Superior temporal gyrus (tissue), 1 donor: Measurements from ENCODE around the gene DYNLT2B.
A peak's percentile ranks its signal among the peaks of the same experiment; 100 is the strongest.
"Not testable (repeated sequence)": the region's sequence is repeated elsewhere in the genome, so short reads cannot be mapped to it uniquely, and the experiment has no call there.

Experiments used
- DNase-seq: peaks from one replicate; pipeline ENCODE4 v3.0.0-alpha.2; 2016; ENCODE audit errors: extremely low spot score

Gene DYNLT2B

DNA sequence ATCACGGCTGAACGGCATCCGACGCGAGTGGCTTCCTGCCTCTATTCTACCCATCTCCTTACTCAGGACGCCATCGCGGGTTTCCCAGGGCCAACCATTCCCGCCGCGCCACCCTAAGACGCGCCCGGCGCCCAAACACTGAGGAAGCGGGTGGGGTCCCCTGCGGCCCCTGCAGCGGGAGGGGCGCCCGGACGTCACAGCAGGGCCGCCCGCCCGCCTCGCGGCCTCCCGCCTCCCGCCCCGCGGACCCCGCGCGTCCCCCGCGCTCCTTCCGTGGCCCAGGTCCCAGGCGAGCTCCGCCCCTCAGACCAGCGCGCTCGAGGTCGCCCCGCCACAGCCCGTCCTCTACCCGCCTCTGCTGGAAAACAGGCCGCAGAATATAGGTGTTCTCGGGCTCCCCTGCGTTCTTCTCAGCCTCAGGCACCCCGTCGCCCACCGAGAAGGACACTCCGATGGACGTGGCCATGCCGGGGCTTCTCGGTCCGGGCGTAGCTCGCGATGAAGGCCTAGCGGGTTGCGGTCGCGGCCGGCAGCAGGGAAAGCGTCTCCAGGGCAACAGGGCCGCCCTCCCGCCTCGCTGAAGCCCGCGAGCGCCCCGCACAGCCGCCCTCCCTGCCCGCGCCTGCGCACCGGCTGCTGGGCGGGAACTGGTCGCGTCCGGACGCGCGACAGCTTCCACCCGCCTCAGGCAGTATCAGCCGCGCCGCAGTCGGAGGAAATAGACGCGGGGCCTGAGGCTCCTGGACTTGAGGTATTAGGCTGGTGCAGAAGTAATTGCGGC is at the start of gene DYNLT2B:
Gene DYNLT2B (minus strand): TSS at position 554 of the 781 bp plus-strand sequence. CDS start 88 bp downstream, at position 466.
- DNase-seq, result peak; percentile 87

DNA sequence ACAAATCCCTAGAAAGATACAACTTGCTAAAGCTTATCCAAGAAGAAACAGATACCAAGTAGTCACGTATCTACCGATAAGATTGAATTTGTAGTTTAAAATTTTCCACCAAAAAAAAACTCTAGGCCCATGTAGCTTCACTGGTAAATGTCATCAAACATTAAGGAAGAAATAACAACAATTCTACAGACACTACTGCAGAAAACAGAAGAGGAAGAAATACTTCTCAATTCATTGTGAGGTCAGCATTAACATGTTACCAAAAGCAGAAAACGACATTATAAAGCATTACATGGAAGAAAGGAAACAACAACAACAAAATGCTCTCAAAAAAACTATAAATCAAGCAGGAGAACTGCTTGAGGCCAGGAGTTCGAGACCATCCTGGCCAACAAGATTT is 47.7 kb upstream of the DYNLT2B start:
- DNase-seq, result no peak

DNA sequence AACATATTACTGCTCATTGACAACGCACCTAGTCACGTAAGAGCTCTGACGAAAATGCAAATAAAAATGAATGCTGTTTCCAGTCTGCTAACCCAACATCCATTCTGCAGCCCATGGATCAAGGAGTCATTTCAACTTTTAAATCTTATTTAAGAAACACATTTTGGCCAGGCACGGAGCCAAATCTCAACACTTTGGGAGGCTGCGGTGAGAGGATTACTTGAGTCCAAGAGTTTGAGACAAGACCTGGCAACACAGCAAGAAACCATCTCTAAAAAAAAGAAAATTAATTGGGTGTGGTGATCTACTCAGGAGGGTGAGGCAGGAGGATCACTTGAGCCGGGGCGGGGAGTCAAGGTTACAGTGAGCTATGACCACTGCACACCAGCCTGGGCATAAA is 42.5 kb upstream of the DYNLT2B start:
- no peak for DNase-seq

DNA sequence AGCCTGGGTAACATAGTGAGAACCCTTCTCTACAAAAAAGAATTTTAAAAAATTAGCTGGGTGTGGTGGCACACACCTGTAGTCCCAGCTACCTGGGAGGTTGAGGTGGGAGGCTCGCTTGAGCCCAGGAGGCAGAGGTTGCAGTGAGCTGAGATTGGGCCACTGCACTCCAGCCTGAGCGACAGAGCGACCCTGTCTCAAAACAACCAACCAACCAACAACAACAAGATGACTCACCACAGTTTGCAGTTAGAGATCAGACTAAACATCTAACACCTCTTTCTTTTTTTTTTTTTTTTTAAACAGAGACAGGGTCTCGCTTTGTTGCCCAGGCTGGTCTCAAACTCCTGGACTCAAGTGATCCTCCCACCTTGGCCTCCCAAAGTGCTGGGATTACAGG is 40.5 kb upstream of the DYNLT2B start:
- DNase-seq, result not testable (repeated sequence)

DNA sequence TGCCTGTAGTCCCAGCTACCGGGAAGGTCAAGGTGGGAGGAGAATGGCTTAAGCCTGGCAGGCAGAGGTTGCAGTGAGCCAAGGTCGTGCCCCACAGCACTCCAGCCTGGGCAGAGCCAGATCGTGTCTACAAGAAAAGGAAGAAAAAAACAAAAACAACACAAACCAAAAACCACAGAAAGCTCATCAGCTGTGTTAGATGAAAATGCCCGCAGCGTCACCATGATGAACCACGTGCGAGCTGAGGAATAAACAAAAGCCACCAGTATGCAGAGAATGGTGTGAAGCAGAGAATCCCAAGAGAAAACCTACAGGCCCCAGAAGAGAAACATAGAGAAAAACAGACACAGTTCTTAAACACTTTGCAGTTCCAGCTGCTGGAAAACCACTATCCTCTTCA is 39.9 kb upstream of the DYNLT2B start:
- no peak for DNase-seq

DNA sequence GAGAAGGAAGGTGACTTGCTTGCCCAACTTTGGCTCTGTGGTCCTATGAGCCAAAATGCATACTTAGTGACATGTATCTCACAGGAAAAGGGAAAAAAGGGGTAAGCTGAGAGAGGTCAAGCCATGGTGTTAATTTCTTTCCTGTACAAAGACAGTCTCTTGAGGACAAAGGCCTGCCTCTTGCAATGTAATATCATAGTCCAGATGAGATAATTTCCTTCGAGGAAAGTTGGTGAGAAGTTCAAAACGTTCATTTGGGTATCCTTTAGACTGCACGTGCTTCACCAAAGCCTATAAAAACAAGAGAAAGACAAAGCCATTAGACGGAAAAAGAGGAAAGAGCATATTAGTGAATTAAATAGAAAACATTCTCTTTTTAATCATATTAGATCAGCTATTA is 38.5 kb upstream of the DYNLT2B start:
- DNase-seq, result no peak

DNA sequence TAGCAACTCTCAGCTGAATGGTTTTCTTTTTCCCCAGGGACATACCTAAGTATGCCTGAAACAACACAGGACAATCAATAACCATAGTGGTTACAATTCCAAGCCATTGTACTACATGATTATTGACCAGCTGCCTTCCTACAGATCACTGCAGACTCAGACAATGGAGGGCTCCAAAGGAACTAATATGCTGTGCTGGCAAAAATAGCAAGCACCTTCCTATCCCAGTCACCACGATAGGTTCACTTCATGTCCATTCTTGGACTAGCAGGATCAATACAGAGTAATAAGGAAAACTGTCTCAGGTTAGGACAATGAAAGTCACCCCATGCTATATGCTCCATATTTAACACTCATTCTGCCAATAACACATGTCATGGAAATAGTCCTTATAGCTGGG is 37.6 kb upstream of the DYNLT2B start:
- DNase-seq, result no peak

DNA sequence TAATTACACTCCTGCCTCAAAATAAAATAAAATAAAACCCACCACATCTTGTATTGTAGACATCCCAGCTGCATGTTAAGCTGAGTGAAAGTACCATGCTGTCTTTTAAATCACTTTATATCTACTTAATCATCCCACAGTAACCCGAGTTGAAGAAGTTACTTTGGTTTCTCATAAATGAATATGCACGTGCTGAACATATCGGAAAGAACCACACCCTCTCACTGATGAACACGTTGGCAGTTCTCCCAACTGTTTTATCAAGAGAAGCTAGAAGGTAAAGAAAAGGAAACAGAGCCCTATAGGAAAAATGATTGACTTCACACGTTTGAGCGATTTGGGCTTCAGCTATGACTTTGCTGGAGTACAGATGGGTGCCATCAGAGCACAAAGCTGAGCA is 36.1 kb upstream of the DYNLT2B start:
- no peak for DNase-seq

DNA sequence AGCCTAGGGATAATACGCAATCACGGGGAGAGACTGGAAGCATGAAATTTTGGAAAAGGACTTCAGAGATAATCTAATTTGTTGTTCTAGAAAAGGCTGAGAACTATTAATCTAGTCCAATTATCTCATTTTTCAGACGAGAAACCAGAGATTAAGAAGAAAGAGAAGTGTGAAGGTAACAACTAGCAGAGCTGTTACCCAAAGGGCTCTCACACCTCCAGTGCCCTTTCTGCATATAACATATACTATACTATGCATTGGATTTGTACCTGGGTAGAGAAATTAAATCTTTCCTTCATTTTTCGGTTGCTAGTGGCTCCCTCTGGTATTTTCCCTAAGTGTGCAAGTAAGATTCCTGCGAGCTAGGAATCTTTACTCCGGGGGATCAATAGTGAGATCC is 33.5 kb upstream of the DYNLT2B start:
- no peak for DNase-seq

DNA sequence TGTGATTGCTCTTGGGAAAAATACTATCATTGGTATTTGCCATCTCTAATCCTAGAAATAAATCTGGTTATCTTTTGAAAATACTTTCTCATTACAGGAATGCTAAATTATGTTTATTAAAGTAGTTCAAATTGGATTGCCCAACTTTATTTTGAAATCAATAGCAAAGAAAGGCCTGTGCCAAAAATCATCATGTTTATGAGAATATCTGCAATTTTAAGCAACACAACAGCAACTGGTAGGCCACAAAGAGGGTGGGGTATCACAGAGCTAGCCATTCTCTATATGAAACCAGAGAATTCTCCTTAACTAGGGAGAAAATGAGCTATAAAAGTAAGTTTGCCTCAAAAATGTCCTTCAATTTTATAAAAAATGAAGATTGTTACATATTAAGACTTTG is 32.0 kb upstream of the DYNLT2B start:
- no peak for DNase-seq

DNA sequence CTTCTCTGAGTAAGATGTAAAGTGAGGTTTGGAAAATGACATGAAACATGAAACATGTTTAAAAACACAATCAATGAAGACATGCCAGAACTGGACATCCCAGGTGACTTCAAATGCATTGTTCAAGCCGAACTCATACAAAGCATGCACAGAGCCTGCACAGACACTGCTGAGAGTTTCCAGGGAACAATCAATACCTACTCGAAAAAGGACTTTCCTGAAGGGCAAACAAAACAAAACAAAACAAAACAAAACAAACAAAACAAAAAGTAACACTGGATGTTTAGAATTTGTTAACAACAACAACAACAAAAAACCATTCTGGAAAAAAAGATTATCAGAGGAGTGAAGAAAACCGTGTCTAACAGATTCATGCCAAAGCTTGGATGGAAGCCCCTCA is 30.7 kb upstream of the DYNLT2B start:
- DNase-seq, result no peak

DNA sequence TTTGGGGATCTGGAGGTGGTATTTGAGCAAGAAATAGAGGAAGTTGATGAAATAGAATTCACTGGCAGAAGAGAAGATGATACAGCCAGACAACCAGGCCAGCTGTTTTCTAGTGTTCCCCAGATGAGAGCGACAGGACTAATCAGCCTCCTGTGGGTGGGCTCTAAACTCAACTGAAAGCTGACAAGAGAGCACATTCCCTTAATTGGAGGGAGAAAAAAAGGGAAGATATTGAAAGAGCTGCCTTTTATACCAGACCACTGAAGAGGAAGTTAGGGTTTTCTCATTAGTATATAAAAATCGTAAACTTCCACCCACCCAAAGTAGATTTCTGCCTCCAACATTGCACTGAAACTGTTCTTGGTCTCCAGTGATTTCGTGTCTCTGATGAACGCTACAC is 26.6 kb upstream of the DYNLT2B start:
- no peak for DNase-seq

DNA sequence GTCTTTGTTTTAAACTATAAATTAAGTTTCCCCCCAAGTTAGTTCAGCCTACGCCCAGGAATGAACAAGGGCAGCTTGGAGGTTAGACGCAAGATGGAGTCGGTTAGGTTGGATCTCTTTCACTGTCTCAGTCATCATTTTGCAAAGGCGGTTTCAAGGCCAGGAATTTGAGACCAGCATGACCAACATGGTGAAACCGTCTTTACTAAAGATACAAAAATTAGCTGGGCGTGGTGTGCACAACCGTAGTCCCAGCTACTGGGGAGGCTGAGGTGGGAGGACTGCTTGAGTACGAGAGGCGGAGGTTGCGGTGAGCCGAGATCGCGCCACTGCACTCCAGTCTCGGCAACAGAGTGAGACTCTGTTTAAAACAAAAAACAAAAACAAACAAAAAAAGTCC is 25.9 kb upstream of the DYNLT2B start:
- not testable (repeated sequence) for DNase-seq

DNA sequence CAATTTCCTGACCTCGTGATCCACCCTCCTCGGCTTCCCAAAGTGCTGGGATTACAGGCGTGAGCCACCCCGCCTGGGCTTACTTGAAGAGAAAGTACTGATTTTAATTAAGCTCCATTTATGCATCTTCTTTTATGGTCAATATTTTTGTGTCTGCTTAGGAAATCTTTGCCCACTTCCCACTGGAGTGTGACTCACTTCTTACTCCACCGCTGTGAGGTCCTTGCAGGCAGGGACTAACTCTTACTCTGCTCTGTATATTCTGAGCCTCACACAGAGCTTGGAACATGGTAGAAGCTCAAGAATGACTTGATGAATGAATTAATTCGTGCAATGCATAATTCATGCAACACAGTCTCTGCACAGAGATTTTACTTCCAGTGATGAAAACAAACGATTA is 23.1 kb upstream of the DYNLT2B start:
- no peak for DNase-seq

DNA sequence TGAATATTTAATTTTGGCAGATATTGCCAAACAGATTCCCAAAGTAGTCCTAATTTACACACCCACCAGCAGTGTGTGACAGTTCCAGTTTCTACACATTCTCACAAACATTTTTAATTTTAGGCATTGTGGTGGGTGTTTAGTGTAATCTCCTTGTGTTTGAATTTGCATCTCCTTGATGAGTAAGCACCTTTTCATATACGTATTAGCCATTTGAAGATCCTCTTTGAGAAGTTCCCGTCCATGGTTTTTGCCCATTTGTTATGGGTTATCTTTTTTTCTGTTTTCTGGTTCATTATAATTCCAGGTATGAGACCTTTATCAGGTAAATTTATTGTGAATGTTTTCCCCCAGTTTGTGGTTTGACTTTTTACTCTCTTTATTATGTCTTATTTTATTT is 22.4 kb upstream of the DYNLT2B start:
- DNase-seq, result no peak

DNA sequence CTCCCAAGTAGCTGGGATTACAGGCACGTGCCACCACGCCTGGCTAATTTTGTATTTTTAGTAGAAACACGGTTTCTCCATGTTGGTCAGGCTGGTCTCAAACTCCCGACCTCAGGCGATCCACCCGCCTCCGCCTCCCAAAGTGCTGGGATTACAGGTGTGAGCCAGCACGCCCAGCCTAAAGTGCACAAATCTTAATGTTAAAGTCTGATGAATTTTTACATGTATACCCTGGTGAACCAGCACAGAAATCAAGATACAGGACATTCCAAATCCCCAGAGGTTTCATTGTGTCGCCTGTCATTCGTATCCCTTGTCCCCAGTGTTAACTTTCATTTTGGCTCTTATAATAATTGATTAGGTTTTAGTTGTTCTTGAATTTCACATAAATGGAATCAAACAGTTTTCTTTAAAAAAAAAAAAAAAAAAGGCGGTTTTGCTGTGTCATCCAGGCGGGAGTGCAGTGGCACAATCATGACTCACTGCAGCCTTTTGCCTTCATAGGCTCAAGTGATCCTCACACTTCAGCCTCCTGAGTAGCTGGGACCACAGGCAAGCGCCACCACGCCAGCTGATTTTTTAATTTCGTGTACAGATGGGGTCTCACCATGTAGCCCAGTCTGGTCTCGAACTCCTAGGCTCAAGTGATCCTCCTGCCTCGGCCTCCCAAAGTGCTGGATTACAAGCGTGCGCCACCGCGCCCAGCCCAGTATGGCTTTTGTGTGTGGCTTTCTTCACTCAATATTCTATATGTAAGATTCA is 21.6 kb upstream of the DYNLT2B start:
- DNase-seq, result no peak

DNA sequence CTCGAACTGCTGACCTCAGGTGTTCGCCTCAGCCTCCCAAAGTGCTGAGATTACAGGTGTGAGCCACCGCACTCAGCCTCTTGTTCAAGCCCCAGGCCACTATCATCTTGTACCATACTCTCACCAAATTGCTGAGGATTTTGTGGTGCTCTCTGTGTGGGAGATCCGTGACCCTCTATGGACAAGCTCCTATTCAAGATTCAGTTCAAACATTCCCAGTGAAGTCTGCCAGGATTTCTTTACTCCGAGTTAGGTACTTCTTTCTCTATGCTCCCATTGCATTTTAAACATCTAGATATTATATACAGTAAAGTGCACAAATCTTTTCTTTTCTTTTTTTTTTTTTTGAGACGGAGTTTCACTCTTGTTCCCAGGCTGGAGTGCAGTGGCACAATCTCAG is 21.0 kb upstream of the DYNLT2B start:
- DNase-seq, result no peak

DNA sequence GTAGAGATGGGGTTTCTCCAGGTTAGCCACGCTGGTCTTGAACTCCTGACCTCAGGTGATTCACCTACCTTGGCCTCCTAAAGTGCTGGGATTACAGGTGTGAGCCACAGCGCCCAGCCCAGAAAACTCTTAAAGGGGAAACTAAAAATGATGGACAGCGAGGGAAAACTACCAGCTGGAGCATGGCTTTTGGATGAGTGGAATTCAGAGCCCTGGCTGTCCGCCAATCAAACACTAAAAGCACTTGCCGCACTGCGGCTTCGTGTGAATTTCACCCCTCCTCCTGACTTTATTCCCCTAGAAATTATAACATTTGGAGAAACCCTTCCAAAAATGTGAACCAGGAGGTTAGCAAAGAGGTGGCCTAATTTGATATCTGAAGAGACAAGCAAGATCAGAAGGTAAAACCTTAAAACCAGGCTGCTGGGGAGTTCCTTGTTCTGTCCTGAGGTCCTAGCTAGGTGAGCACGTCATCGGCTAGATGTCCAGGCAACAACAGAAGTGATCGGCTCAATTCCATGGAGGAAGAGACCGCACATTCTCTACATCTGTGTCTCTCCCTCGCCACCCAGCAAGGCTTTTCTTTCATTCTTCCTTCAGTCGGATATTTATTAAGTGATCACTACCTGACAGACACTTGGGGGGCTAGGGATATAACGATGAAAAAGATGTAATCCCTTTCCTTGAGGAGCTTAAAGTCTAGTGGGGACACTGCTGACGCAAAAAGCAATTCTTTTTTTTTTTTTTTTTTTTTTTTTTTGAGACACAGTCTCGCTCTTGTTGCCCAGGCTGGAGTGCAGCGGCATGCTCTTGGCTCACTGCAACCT is 18.5 kb upstream of the DYNLT2B start:
- DNase-seq, result no peak

DNA sequence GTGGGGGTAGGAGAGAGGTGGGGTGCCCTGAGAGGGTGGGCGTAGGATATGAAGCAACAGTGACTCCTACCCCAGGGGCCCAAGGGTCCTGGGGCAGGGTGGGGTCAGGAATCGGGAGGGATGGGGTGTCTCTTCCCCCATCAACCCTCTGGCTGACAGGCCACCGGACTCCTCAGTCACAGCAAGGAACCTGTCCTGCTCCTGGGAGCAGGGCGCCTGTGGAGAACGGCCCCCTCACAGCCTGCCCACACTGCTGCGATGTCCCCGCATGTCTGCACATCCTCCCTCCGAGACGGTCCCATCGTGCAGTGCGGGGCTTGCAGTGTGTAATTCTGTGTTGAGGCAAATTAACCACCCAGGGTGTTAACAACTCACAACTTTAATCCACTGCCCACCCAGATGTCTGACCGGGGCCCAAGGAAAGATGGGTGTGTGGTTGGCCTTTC is 17.5 kb upstream of the DYNLT2B start:
- DNase-seq, result no peak

DNA sequence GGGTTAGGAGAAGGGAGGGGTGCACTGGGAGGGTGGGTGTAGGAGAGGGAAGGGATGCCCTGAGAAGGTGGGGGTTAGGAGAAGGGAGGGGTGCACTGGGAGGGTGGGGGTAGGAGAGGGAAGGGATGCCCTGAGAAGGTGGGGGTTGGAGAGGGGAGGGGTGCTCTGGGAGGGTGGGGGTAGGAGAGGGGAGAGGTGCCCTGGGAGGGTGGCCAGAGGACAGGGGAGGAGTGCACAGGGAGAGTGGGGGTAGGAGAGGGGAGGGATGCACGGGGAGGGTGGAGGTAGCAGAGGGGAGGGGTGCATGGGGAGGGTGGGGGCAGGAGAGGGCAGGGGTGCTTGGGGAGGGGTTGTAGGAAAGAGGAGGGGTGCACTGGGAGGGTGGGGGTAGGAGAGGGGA is 16.9 kb upstream of the DYNLT2B start:
- no peak for DNase-seq

DNA sequence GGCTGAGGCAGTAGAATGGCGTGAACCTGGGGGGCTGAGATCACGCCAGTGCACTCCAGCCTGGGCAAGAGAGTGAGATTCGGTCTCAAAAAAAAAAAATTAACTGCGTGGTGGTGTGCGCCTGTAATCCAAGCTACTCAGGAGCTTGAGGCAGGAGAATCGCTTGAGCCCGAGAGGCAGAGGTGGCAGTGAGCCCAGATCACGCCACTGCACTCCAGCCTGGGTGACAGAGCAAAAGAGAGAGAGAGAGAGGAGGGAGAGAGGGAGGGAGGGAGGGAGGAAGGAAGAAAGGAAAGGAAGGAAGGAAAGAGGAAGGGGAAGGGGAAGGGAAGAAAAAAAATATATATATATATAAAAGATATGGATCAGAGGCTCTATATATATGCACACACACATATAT is 14.1 kb upstream of the DYNLT2B start:
- DNase-seq, result no peak

DNA sequence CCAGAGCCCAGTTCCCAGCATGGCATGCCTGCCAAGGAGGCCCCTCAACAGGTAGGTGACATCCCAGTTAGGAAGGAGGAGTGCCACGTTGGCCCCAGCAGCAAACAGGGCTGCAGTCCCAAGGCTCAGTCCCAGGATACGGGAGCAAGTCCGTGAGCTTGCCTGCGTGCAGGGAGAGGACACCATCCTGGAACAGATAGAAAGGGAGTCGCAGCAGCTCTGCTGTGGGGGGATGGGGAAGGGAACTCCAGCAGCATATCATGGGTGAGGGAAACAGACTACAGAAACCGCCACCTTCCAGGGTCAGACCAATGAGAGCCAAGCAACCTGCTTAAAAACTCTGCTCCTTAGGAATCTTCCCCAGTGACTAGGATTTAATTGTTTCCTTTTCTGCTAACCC is 9.4 kb upstream of the DYNLT2B start:
- no peak for DNase-seq
